Suprapubic skin (tissue), 4 donors: ENCODE measurements around the gene TMEM178B. TPM values are rescaled to one million over a fixed set of nuclear protein-coding genes. Genes with fewer than 3 reads are reported as not detected.
"Not testable (repeated sequence)": the region's sequence is repeated elsewhere in the genome, so short reads cannot be mapped to it uniquely, and the experiment has no call there.

Experiments
- DNase-seq, 2 donors: peaks; one replicate each; pipeline ENCODE4 v3.0.0-alpha.2; 2019; ENCODE audit warnings: low spot score in 2 of 2
- H3K27ac ChIP-seq: fragments of 200-600 bp; sonication (generic); one replicate; pipeline ENCODE4 v1.5.1; 2019
- H3K27me3 ChIP-seq: fragments of 200-600 bp; sonication (generic); one replicate; pipeline ENCODE4 v1.5.1; 2019
- H3K36me3 ChIP-seq: fragments of 200-600 bp; sonication (generic); one replicate; pipeline ENCODE4 v1.5.1; 2019
- H3K4me1 ChIP-seq: fragments of 200-600 bp; sonication (generic); one replicate; pipeline ENCODE4 v1.5.1; 2019
- H3K4me3 ChIP-seq: fragments of 200-600 bp; sonication (generic); one replicate; pipeline ENCODE4 v1.5.1; 2019; ENCODE audit warnings: mild to moderate bottlenecking
- H3K9me3 ChIP-seq: fragments of 200-600 bp; sonication (generic); one replicate; pipeline ENCODE4 v1.5.1; 2019
- CTCF ChIP-seq, 2 donors: fragments of 200-600 bp in 1 of 2; fragments of 450-650 bp in 1 of 2; sonication (generic) in 1 of 2; IDR thresholded peaks; one replicate each; pipeline ENCODE4 v1.5.1; 2016 to 2019; ENCODE audit warnings: antibody characterized with exemption in 2 of 2, mild to moderate bottlenecking in 1 of 2, moderate library complexity in 1 of 2
- EP300 ChIP-seq: sonication (generic); formaldehyde crosslinking; IDR thresholded peaks from one replicate; pipeline ENCODE4 v1.6.1; 2017; ENCODE audit warnings: antibody characterized with exemption
- POLR2A ChIP-seq, 2 donors: fragments of 450-650 bp; IDR thresholded peaks; one replicate each; pipeline ENCODE4 v1.6.1; 2017; ENCODE audit warnings: antibody characterized with exemption in 2 of 2, mild to moderate bottlenecking in 2 of 2, moderate library complexity in 2 of 2
- POLR2AphosphoS5 ChIP-seq, 3 donors: sonication (generic); formaldehyde crosslinking; IDR thresholded peaks; one replicate each; pipeline ENCODE4 v1.6.1; 2017; ENCODE audit warnings: antibody characterized with exemption in 3 of 3
- WGBS: methylation state at CpG from one replicate; pipeline ENCODE4 v1.1.5; 2018; 5-methylcytosine and 5-hydroxymethylcytosine counted together
- total RNA-seq, 4 donors: library from RNA; depleted of rRNA; stranded (reverse); fragments of >200 nt; gene quantifications; one replicate each; pipeline ENCODE4 v1.1.0, GENCODE V29; 2016

Gene TMEM178B
- total RNA-seq, 4 donors from 2014 or later: 0.34 to 1.6 (median 0.72) TPM

GRCh38 chr7:141190495-141190894 is 116.6 kb downstream of the TMEM178B start:
- WGBS: 78% methylated on average over 5 of the region's 5 CpGs
- TF ChIP-seq EP300 (no peak), CTCF (IDR thresholded peaks at IDR 0.05) (no peak), POLR2AphosphoS5 (IDR thresholded peaks at IDR 0.05) (no peak), POLR2A (IDR thresholded peaks at IDR 0.05) (no peak)
- Histone ChIP-seq H3K27me3 (no peaks in the 10 kb centered on the region), H3K36me3 (no peaks in the 10 kb centered on the region), H3K27ac (no peak overlapping the region), H3K4me3 (no peak overlapping the region), H3K4me1 (no peaks in the 10 kb centered on the region), H3K9me3 (no peaks in the 10 kb centered on the region)
- no peak for DNase-seq

- no peak overlapping the region for H3K27ac ChIP-seq
- TF ChIP-seq POLR2AphosphoS5 (IDR thresholded peaks at IDR 0.05) (no peak), EP300 (no peak), POLR2A (IDR thresholded peaks at IDR 0.05) (no peak), CTCF (IDR thresholded peaks at IDR 0.05) (no peak)
- no peak for DNase-seq
- no peaks in the 10 kb centered on the region for H3K27me3 ChIP-seq
- H3K36me3 ChIP-seq: no peaks in the 10 kb centered on the region
- 79% methylated on average over 3 of the region's 3 CpGs for WGBS
- no peaks in the 10 kb centered on the region for H3K4me1 ChIP-seq
- H3K4me3 ChIP-seq: no peak overlapping the region
- no peaks in the 10 kb centered on the region for H3K9me3 ChIP-seq
These were observed 117.4 kb downstream of the TMEM178B start for GRCh38 chr7:141191277-141191676.

- H3K4me1 ChIP-seq: no peaks in the 10 kb centered on the region
- DNase-seq: no peak
- H3K36me3 ChIP-seq: no peaks in the 10 kb centered on the region
- WGBS: 69% methylated on average over 4 of the region's 4 CpGs
- H3K9me3 ChIP-seq: no peaks in the 10 kb centered on the region
- H3K4me3 ChIP-seq: no peak overlapping the region
- no peak for TF ChIP-seq POLR2AphosphoS5 (IDR thresholded peaks at IDR 0.05)
- TF ChIP-seq EP300: no peak
- no peak for TF ChIP-seq CTCF (IDR thresholded peaks at IDR 0.05)
- TF ChIP-seq POLR2A (IDR thresholded peaks at IDR 0.05): no peak
- no peaks in the 10 kb centered on the region for H3K27me3 ChIP-seq
- H3K27ac ChIP-seq: no peak overlapping the region
These were observed 119.2 kb downstream of the TMEM178B start for GRCh38 chr7:141193066-141193465.

GRCh38 chr7:141195722-141196121 is 121.9 kb downstream of the TMEM178B start:
- H3K4me1 ChIP-seq, H3K27ac ChIP-seq, H3K9me3 ChIP-seq, DNase-seq, H3K36me3 ChIP-seq, H3K4me3 ChIP-seq, H3K27me3 ChIP-seq: not testable (repeated sequence)
- 73% methylated on average over 4 of the region's 4 CpGs for WGBS

- no peak for DNase-seq
These were observed 124.5 kb downstream of the TMEM178B start for GRCh38 chr7:141198194-141198958.

More at GRCh38 chr7:141198194-141198958, 124.5 kb downstream of the TMEM178B start:
- no peaks in the 10 kb centered on the region for H3K9me3 ChIP-seq
- 37% methylated on average over 12 of the region's 12 CpGs for WGBS
- H3K36me3 ChIP-seq: no peaks in the 10 kb centered on the region
- TF ChIP-seq EP300 (no peak), POLR2AphosphoS5 (IDR thresholded peaks at IDR 0.05) (no peak), CTCF (IDR thresholded peaks at IDR 0.05) (no peak), POLR2A (IDR thresholded peaks at IDR 0.05) (no peak)
- no peak overlapping the region for H3K4me3 ChIP-seq
- no peaks in the 10 kb centered on the region for H3K27me3 ChIP-seq
- H3K4me1 ChIP-seq: no peaks in the 10 kb centered on the region
- H3K27ac ChIP-seq: no peak overlapping the region
